GM21515 (cell line): Measurements from ENCODE around the gene MMP2.
A peak's percentile ranks its signal among the peaks of the same experiment; 100 is the strongest.

Experiments
- ATAC-seq: cut with Tn5 transposase; IDR thresholded peaks from one replicate; pipeline ENCODE4 v1.9.1; 2021; ENCODE audit not compliant: unreplicated experiment

MMP2 gene

DNA sequence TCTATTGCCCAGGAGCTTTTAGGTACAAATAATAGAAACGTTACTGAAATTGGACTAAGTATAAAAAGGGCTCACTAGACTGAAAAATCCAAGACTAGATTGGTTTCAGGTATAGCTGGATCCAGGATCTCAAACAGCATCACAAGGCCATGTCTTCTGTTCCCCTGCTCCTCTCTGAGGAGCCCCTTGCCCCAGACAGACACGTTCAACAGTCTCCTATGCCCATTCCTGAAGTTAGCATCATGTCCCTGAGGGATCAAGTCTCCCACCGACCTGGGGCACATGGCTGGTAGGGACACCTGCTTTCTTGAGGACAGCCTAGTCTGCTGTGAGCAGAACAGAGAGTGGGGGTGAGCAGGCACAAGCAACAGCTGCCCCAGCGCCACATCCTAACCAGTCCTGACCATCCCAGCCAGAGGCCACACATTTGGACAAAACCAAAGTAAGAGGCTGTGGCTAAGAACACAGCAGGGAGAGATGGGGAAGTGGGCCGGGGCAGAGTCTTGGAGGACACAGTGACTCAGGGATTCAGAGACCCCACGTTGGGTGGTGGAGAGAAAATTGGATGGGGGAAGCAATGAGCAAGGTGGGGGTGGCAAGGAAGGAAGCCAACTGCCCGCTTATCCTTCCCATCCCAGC lies 10.5 kb upstream of the MMP2 start:
- no peak for ATAC-seq

DNA sequence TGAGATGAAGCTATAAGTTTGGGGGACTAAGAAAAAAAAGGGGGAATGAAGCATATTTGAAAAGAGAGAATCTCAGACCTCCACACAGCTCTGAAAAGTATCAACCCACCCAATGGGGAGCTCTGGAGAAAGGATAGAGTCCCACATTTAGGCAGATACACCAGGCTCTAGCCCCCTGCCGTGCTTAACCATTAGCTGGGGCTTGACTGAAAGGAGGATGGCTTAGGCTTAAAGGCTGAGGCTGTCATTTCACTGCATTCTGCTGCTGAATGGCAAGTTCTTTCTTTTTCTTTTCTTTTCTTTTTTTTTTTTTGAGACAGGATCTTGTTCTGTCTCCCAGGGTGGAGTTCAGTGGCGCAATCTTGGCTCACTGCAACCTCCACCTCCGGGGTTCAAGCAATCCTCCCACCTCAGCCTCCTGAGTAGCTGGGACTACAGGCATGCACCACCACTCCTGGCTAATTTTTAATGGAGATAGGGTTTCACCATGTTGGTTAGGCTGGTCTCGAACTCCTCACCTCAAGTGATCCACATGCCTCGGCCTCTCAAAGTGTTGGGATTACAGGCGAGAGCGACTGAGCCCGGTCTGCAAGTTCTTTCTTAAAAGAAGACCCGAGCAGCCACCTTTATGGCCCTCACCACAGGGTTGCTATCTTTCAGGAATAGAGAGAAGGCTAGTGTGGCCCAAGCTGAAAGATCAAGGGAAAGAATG lies 9.0 kb upstream of the MMP2 start:
- no peak for ATAC-seq

DNA sequence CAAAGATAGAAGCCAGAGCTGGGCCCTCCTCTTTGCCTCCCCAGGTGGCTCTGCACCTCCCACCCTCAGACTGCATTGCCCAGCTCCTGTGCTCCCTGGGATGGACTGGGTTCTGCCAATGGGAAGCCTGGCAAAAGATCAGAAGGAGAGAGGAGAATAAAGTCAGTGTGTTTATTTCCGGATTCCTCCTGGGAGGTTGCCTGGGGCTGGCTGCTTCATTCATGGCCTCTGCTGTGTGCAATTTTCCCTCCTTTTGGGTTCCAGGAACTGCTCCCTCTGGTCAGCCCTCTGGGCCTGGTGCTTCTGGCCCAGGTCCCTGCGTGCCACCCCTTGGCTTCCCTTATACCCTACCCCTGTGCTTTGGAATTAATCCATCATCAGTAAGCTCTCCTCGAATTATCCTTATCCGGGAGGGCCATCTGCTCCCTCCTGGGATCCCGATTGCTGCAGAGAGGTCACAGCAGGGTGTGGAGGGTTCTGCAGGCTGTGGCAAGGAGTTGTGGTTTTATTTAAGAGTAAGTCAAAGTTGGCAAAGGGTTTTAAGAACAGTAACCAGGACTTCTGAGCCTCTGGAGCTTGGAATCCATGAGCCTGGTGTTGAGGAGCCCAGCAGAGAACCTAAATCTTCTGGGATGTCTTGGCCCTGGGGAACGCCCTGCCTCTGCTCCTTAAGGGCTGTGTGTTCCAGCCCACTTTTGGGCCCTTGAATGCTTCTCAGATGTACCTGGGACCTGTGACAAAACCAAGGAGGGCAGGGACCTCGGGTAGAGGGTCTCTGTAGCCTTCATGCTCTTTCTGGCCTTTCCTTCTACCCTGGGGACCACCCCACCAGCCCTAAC lies 8.2 kb upstream of the MMP2 start:
- ATAC-seq, result no peak

DNA sequence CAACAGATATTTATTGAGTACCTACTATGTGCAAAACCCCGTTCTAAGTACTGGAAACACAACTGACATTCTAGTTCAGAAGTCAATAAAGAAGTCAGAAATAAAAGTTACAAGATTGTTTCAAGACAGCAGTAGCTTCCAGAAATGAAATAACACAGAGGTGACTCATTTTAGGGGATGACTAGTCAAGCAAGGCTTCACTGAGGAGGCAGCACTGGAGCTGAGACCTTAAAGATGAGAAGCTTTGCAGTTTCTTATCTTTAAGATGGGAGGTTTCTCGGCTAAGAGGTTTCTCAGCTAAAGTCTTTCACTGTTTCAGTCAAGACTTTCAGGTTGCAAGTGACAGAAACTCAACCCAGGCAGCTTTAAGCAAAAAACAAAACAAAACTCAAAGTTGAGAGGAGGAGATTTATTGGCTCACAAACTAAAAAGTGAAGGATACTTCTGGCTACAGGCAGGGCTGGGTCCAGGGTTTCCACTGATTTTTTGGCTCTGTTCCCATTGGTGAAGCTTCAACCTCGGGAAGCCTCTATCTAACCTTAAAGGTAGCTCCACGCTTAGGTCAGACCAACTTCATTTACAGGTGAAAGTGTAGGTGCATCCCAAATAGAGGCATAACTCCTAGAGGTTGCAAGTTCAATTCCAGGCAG lies 7.4 kb upstream of the MMP2 start:
- ATAC-seq, result peak; percentile 62

DNA sequence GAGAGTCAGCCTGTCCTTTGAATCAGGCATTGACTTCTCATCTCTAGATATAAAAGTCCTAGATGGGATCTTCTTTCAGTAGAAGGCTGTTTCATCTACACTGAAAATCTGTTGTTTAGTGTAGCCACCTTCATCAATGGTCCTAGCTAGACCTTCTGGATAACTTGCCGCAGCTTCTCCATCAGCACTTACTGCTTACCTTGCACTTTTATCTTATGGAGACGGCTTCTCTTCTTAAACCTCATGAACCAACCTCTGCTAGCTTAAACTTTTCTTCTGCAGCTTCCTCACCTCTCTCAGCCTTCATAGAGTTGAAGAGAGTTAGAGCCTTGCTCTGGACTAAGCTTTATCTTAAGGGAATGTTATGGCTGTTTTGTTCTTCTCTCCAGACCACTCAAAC lies 5.4 kb upstream of the MMP2 start:
- ATAC-seq, result no peak

DNA sequence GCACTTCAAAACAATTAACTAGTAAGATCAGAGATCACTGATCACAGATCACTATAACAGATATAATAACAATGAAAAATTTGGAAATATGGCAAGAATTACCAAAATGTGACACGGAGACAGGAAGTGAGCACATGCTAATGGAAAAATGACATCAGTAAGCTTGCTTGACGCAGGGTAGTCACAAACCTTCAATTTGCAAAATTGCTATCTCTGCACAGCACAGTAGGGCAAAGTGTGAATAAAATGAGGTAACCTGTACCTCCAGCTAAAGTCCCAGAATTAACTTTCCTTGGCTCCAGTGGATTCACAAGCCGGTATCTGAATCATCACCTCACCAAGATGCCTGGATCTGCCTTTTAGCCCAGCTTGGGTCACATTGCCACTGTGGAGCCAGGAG lies 4.2 kb upstream of the MMP2 start:
- no peak for ATAC-seq

DNA sequence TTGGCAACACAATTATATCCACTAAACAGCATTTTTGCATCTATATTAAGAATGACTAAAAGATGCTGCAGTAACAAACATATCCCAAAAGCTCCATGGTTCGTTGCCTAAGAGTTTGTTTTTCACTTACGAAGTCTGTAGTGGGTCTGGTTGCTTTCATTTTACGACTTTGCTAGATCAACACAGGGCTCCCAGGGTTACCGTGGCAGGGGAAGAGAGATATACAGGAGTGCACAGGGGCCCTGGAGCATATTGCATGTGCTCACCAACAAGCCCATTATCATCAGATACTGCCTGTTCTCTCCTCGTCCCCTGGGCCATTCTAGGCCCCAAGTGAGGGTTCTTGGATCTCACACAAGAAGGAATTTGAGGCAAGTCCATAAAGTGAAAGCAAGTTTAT lies 3.1 kb upstream of the MMP2 start:
- ATAC-seq, result no peak

DNA sequence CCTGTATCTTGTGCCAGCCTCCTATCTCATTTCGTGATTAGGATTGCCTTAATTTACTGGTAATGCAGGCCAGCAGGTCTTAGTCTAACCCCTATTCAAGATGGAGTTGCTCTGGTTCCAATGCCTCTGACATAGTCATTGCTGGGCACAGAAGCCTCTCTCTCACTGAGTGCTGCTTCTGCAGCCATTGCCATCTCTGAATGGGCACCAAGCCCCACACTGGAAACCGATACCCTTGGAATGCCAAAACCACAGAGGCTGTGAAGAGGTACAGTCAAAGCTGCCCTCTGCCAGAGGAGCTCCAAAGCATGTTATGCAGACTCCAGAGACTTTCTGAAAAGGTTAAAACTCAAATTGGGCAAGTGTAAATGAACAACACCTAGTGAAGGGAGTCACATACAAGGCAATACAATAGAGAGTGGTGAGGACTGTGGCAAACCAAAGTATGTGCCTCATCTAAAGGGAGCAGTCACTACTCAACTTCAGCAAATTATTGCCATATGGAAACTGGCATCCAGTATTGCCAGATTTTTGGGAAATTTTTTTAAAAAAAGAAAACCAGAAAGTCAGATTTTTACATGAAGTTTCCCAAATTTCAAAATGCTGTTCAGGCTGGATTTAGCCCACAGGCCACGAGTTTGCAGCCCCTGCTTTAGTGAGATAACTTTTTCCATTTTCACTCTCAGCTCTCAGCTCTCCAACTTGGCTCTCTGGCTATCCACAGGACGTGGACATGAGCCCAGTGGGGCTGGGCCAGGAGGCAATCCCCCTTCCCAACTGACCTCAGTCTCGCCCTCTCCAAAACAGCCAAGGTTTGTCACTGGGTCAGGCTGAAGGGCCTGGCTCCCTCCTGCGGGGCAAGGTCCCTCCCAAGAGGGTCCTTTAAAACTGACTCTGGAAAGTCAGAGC lies 2.1 kb upstream of the MMP2 start:
- ATAC-seq, result no peak

DNA sequence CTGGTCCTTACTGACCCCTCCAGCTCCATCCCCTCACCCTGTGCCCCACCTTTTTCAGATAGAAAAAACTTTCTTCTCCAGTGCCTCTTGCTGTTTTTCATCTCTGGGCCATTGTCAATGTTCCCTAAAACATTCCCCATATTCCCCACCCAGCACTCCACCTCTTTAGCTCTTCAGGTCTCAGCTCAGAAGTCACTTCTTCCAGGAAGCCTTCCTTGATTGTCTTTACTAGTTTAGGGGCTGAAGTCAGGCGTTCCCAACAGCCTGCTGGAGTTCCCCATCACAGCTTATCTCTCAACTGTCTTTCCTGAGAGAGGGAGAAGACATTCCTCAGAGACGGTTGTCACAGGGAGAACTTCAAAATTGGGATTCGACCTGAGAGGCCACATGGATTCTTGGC lies 1.3 kb upstream of the MMP2 start:
- no peak for ATAC-seq

DNA sequence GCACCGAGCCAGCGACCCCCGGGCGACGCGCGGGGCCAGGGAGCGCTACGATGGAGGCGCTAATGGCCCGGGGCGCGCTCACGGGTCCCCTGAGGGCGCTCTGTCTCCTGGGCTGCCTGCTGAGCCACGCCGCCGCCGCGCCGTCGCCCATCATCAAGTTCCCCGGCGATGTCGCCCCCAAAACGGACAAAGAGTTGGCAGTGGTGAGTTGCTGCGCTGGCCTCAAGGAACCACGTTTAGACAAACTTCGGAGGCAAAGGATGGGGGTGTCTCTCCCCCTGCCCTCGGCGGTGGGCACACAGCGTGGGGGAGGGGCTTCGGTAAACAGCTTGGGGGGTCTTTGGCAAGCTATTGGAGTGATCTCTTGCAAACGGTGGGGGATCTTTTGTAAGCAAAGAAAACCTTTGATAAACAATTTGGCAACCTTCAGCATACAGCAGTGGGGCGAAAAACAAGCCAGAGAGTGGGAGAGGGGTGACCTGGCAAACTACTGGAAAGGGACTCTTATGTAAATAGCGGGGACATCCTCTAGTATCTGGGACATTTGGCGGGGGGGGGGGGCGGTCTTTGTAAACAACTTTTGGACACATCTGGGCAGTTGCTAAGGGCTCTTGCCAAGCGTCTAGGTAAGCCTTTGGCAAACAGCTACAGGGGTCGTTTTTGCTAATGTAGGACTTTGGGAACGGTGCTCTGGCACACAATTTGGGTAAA lies 587 bp downstream of the MMP2 start:
- no peak for ATAC-seq

DNA sequence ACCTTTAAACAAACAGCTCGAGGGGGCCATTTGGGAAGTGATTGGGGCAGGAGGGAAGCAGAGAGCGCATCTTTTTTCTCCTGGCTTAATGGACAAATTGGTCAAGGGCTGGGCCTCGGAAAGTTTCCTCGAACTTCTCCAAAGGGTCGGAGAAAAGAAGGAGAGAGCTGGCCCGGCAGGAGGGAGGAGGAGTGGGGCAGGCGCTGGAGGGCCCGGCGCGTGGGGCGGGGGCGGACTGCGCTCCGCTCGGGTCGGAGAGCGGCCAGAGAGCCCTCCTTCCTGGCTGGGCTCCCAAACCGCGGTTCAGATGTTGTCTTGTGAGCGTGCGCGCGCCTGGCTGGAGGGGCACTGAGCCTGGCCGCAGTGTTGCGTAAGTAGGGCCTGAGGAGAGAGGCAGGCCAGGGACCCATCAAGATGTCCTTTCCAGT lies 1.2 kb downstream of the MMP2 start:
- ATAC-seq, result no peak

DNA sequence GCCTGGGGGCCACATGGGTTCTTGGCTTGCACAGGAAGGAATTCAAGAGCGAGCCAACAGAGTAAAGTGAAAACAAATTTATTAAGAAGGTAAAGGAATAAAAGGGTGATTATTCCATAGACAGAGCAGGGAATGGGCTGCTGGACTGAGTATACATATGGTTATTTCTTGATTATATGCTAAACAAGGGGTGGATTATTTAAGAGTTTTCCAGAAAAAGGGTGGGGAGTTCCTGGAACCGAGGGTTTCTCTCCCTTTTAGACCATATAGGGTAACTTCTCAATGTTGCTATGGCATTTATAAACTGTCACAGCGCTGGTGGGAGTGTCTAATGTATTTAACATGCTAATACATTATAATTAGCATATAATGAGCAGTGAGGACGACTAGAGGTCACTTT lies 2.0 kb downstream of the MMP2 start:
- ATAC-seq, result no peak

DNA sequence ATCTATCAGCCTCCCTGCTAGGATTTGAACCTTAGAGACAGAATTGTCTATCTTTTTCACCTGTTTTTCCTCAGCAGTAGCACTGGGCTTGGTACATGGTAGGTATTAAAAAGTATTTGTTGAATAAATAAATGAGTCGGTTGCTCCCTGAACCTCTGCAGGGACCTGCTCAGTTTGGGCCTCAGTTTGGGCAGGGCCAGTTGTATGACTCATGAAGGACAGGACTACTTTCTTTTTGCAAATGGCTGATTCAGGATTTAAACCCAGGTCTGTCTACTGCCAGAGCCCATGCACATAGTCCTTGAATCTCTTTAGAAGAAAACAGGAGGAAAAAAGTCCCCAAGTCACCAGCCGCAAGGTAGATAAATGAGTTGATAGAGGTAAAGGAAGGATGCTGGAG lies 3.1 kb downstream of the MMP2 start:
- no peak for ATAC-seq

DNA sequence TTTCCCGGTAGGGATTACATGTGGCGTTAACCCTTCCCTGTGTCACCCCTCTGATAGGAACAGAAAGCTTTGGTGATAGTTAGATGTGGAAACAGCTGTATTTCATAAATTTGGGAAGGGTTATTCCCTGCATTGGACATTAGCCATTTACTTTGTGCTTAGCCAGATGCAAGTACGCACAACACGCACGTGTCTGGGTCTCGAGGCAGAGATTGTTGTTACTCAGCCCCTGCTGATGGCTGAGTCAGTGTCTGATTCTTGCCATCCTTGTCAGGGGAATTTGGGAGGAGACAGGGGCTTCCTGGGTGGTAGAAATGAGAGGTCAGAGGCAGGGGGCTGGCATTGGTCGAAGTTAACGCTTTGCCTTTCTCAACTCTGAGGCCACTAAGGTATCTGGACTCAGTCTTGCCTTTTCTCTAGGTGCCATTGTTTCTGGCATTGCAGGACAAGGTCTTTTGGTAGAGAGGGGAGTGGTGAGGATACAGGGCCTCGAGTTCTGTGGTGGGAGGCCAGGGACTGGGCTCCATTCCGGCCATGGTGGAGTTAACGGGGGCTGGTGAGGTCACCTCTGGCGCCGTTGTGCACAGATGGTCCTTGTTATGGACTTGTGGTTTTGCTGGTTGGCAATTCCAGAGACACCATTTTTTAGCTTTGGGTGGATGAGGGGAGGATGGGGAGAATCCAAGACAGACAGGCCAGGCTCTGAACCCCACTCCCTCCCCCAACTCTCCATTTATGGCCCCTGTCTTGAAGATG lies 8.2 kb downstream of the MMP2 start:
- ATAC-seq, result no peak

DNA sequence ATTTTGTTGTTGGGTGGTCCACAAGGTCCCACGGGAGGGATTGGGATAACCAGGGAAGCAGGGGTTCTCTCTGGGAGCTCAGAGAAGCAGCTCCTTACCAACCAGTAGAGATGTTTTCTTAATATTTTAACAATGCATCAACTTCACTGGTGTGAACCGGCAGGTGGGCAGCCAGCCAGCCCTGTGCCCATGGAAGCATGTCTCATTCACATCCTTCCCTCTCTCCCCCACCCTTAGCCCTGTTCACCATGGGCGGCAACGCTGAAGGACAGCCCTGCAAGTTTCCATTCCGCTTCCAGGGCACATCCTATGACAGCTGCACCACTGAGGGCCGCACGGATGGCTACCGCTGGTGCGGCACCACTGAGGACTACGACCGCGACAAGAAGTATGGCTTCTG lies 9.3 kb downstream of the MMP2 start:
- ATAC-seq, result no peak

DNA sequence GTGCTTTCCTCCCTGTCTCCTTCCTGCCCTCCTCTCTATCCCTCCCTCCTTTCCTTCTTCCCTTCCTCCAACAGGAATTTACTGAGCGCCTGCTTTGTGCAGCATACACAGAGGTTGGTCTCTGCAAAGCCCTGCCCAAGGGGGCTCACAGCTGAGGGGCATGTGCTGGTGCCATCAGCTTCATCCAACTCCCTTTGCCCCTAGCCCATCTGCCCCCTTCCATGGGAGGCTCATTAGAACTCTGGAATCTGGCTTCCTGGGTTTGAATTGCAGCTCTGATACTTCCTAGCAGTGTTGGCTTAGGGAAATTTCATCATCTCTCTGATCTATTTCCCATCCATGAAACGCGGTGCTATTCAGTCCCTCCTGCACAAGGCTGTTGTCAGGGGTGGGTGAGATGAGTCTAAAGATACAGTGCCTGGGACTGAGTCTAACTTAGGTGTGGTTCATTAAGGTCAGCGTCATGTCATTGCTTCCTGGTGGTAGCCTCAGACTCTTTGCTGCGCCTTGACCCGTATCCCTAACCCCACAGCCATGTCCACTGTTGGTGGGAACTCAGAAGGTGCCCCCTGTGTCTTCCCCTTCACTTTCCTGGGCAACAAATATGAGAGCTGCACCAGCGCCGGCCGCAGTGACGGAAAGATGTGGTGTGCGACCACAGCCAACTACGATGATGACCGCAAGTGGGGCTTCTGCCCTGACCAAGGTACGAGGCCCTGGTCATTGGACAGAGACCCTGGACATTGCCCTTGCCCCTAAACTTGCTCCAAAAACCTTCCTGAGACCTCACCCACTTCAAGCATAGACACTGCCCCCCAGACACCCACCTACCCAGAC lies 10.3 kb downstream of the MMP2 start:
- ATAC-seq, result no peak

DNA sequence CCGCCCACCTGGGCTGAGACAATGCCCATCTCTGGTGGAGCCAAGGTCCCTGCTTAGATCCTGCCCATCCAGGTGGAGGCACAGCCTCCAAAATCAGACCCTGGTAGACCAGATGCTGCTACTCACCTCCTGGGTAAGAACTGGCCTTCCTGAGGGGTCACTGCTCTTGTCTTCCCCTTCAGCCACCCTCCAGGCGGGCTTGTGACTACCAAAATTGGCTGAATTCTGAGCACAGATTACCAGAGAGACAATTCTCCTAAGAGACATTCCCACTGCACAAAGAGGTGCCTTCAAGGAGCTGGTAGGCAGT lies 10.9 kb downstream of the MMP2 start:
- ATAC-seq, result no peak

DNA sequence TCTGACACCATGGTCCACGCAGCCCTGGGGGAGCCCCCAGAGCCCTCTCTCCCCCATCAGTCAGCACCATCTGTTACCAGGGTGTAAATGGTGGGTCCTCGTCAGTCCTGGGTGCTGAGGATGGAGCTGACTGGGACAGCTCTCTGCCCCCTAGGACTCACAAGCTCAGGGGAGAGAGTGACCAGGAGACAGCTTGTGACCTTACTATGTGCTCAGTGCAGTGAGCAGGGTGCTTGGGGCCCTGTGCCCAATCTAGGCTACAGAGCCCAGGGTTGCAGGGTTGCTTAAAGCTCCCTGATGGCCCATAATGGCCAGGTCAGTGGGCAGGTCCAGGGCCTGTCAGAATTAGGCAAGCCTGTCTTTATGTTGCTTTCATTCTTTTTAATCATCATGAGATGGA lies 11.3 kb downstream of the MMP2 start:
- ATAC-seq, result no peak

DNA sequence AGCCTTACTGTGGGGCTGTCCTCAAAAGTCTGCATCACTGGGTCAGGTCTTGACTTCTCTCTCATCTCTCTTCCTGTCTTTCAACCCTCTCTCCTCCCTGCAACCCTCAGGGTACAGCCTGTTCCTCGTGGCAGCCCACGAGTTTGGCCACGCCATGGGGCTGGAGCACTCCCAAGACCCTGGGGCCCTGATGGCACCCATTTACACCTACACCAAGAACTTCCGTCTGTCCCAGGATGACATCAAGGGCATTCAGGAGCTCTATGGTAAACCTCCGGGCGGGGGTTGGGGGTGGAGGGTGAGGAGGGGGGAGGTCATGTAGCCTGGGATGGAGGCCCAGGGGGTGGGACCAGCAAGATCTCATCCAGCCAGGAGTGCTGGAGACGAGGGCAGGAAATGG lies 12.7 kb downstream of the MMP2 start:
- ATAC-seq, result no peak
